Activated CD4-positive, alpha-beta T cell treated with anti-CD3 and anti-CD28 coated beads, Interleukin-2, Interleukin-4, amounts not matched to agents 100 ng/mL and 50 ng/mL, durations not matched to agents 16 hours and 8 hours (primary cell): Measurements from ENCODE around the gene RGS1.
A peak's percentile ranks its signal among the peaks of the same experiment; 100 is the strongest.

Experiments used
- DNase-seq: peaks from one replicate; pipeline ENCODE4 v3.0.0-alpha.2; 2020; ENCODE audit warnings: low spot score

Gene RGS1

GRCh38 chr1:192581131-192581927, 5.8 kb downstream of the RGS1 start:
- no peak for DNase-seq

- DNase-seq, result no peak
Measured at GRCh38 chr1:192584866-192585265, 9.3 kb downstream of the RGS1 start.

GRCh38 chr1:192587386-192588266, 12.1 kb downstream of the RGS1 start:
- DNase-seq, result no peak

GRCh38 chr1:192588546-192588945, 13.0 kb downstream of the RGS1 start:
- DNase-seq, result no peak

- no peak for DNase-seq
Measured at GRCh38 chr1:192589813-192590212, 14.2 kb downstream of the RGS1 start.

- no peak for DNase-seq
Measured at GRCh38 chr1:192592517-192592916, 16.9 kb downstream of the RGS1 start.

GRCh38 chr1:192592981-192593708, 17.6 kb downstream of the RGS1 start:
- no peak for DNase-seq

- DNase-seq, result no peak
Measured at GRCh38 chr1:192595299-192595698, 19.7 kb downstream of the RGS1 start.

- no peak for DNase-seq
Measured at GRCh38 chr1:192598589-192598988, 23.0 kb downstream of the RGS1 start.

GRCh38 chr1:192600275-192600674, 24.7 kb downstream of the RGS1 start:
- no peak for DNase-seq

GRCh38 chr1:192601143-192601542, 25.6 kb downstream of the RGS1 start:
- DNase-seq, result no peak

- DNase-seq, result no peak
Measured at GRCh38 chr1:192601567-192601966, 26.0 kb downstream of the RGS1 start.

GRCh38 chr1:192602757-192603156, 27.2 kb downstream of the RGS1 start:
- DNase-seq, result no peak

- no peak for DNase-seq
Measured at GRCh38 chr1:192603218-192603787, 27.7 kb downstream of the RGS1 start.

- no peak for DNase-seq
Measured at GRCh38 chr1:192604979-192605620, 29.5 kb downstream of the RGS1 start.

- no peak for DNase-seq
Measured at GRCh38 chr1:192608671-192609070, 33.1 kb downstream of the RGS1 start.

GRCh38 chr1:192609110-192610079, 33.8 kb downstream of the RGS1 start:
- peak; percentile 78 for DNase-seq

GRCh38 chr1:192610112-192610889, 34.7 kb downstream of the RGS1 start:
- peak; percentile 33 for DNase-seq

GRCh38 chr1:192615055-192615454, 39.5 kb downstream of the RGS1 start:
- no peak for DNase-seq
